Posterior cingulate gyrus (tissue), 11 donors: Measurements from ENCODE around the gene VSTM2L.
A peak's percentile ranks its signal among the peaks of the same experiment; 100 is the strongest.

Experiments used
- DNase-seq, 10 donors: peaks; one replicate each; pipeline versions ENCODE4 v3.0.0 to v3.0.0-alpha.2; 2020 to 2021; ENCODE audit warnings: mixed read lengths in 3 of 10
- intact Hi-C: fragments of 100-400 bp; cut with DNase I; formaldehyde crosslinking; loops from one replicate; pipeline ENCODE4 v1.15.1; 2023

Gene VSTM2L

DNA sequence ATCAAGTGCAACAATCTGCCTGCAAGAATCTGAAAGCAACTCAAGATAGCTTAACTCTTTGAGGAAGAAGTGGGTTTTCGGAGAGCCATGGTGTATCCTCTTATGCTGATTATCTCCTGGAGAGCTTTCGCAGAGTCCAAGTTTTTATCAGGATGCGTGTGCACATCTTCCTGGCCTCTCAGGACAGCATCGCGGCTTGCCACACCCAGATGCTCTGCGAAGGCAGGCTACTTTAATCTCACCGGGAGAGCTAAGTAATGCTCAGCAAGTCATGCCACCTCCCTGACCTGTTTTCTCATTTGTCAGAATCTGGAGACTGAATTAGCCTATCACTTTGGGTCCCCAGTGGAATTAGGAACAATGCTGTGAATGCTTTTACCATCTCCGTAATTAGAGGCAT, 77.5 kb downstream of the VSTM2L start:
- intact Hi-C loops, result no loop called here
- DNase-seq, result no peak

GRCh38 chr20:37980876-37981275, 77.9 kb downstream of the VSTM2L start:
- intact Hi-C loops, result no loop called here
- DNase-seq, result no peak

DNA sequence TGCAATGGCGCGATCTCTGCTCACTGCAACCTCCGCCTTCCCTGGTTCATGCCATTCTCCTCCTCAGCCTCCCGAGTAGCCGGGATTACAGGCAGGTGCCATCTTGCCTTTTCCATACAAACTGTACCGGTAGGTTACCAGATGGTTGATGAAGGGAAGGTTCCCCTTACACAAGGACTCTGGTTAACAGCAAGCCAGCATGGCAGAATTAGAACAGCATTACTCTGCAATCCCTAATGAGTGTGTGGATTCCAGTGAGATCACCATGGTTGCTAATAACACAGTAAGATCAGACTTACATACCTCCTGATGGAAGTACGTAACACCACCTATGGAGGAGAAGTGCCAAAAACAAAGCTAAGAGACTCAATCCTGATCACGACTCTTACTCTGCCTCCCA, 78.6 kb downstream of the VSTM2L start:
- intact Hi-C loops, result no loop called here
- no peak for DNase-seq

- no peak for DNase-seq
- intact Hi-C loops, result no loop called here
These were observed 80.4 kb downstream of the VSTM2L start for GRCh38 chr20:37983286-37983685.

- DNase-seq, result peak in 2 of 10 donors; percentile 58 to 60
These were observed 81.3 kb downstream of the VSTM2L start for GRCh38 chr20:37984018-37984785.

GRCh38 chr20:37986044-37986858, 83.3 kb downstream of the VSTM2L start:
- intact Hi-C loops, result no loop called here
- DNase-seq, result no peak

More at GRCh38 chr20:37984018-37984785, 81.3 kb downstream of the VSTM2L start:
- intact Hi-C loops, result no loop called here

- DNase-seq, result peak in 3 of 10 donors; percentile 33 to 88 (median 76)
- intact Hi-C loops, result no loop called here
These were observed 84.1 kb downstream of the VSTM2L start for GRCh38 chr20:37986873-37987601.

- intact Hi-C loops, result no loop called here
- DNase-seq, result no peak
These were observed 84.8 kb downstream of the VSTM2L start for GRCh38 chr20:37987602-37988290.

- intact Hi-C loops, result no loop called here
- DNase-seq, result peak in 1 of 10 donors; percentile 45
These were observed 85.5 kb downstream of the VSTM2L start for GRCh38 chr20:37988306-37988954.

GRCh38 chr20:37989601-37990295, 86.8 kb downstream of the VSTM2L start:
- DNase-seq, result peak in 1 of 10 donors; percentile 70
- intact Hi-C loops, result no loop called here

GRCh38 chr20:37990571-37991151, 87.7 kb downstream of the VSTM2L start:
- intact Hi-C loops, result no loop called here
- DNase-seq, result peak in 1 of 10 donors; percentile 77

DNA sequence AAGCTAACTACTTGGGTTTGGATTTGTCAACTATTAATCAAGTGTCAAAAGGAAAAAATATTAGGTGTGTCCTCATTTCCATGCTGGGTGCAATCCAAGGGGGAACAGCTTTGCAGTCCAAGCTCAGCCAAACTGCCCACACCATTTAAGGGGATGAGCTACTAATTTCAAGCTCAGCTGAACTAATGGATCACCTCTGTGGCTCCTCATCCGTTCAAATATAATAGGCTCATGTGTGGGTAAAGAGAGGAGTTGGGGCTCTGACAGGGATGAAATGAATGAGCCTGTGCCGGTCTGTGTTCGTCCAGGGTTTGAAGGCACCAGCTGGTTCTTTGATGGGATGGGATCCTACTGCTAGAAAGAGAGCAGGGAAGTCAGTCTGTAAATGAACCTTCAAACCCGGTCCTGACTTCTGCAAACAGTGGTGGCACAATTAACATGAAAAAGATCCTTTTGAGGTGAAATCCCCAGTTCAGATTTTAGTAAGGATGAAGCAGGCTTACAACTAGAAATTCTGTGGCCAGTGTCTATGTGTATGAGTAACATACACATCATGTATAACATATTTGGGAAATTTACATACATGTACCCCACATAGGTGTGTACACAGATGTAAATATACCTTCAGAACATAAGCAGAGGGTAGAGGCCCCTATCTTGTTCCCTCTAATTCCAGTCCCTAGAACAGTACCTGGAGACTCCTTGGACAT, 88.4 kb downstream of the VSTM2L start:
- no peak for DNase-seq
- intact Hi-C loops, result no loop called here

GRCh38 chr20:37991908-37992307, 89.0 kb downstream of the VSTM2L start:
- intact Hi-C loops, result loop anchor here (2.0 kb wide), 1 partner anchor 427 kb away; no protein-coding TSS in a partner anchor
- DNase-seq, result no peak

DNA sequence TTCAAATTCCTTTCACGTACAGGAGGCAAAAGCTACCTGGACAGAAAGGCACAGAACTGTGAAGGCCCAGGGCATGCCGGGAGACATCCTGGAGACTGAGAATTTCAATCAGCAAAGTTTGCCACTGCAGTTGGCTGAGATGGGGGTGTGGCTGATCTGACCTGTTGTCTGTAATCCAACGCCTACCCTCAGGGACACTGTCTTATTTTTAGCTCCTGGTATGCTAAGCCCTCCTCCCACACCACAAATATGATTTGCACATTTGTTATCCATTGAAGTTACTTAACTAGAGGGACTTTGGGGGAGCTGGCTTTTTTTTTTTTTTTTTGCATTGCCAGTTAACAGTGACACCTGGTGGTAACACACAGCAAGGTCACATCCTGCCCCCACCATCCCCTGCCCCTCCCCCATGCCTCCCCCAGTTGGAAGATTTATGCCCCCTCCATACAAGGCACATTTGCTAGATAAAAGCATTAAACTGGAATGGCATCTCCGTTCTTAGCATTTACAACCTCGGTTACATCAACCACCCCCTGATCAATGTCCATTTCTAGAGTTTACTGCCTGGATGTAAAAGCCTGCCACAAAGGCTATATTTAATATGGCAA, 90.0 kb downstream of the VSTM2L start:
- intact Hi-C loops, result loop anchor here (2.0 kb wide), 1 partner anchor 428 kb away; no protein-coding TSS in a partner anchor
- no peak for DNase-seq

- intact Hi-C loops, result no loop called here
- peak in 1 of 10 donors; percentile 69 for DNase-seq
These were observed 91.6 kb downstream of the VSTM2L start for GRCh38 chr20:37994512-37994911.
